Activated CD8-positive, alpha-beta memory T cell treated with anti-CD3 and anti-CD28 coated beads for 24 hours (primary cell): ENCODE results near the gene LPCAT1.
"Not testable (repeated sequence)": the region's sequence is repeated elsewhere in the genome, so short reads cannot be mapped to it uniquely, and the experiment has no call there.

Experiments
- DNase-seq: peaks from one replicate; pipeline ENCODE4 v3.0.0-alpha.2; 2020

Gene LPCAT1

DNA sequence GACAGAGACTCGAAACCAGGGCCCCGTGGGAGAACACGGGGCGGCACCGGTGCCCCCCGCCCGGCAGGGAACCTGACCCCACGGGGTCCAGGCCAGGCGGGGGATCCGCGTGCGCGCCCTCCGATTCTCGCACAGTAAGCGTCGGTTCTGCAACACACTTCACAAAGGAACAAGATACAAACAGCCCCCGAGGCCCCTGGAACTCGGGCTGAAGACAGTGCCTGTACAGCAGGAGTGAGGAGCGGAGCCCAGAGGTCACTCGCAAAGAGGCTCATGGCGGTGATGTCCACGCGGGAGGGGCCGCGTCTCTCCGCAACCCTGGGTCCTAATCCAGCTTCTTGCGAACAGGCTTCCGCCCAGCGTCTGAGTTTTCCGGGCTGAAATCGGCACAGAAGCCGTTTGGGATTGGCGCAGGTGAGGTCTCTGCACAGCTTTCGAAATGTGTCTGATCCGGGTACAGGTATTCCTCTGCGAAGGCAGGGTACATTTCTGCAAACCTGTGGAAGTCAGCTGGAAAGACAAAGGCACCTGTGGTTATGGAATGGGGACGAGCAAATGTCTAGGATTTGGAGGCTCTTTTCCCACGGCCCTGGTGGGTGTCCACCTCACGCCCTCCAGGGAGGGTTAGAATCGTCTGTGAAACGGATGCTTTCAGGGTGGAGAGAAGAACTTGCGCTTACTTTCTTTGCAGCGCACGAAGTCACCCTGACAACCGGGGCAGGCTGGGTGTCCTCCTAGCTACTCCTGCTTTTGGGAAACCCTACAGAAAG, 60.2 kb downstream of the LPCAT1 start:
- DNase-seq = no peak

DNA sequence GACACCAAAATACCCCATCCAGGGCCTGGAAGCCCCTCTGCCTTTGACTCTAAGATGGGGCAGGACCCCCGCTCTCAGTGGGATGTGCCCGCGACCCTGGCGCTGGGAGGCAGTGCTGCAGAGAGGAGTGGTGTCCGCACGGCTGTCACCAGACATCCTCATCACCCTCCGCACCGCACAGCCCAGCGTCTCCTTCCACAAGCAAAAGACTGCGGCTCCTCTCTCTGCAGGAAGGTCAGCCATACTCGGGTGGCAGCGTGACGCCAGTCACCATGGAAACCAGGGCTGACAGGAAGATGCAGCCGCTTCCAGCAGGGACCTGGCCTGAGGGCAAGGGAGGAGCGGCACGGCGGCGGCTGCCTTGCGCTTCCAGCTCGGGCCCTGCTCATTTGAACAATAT, 61.4 kb downstream of the LPCAT1 start:
- no peak for DNase-seq

DNA sequence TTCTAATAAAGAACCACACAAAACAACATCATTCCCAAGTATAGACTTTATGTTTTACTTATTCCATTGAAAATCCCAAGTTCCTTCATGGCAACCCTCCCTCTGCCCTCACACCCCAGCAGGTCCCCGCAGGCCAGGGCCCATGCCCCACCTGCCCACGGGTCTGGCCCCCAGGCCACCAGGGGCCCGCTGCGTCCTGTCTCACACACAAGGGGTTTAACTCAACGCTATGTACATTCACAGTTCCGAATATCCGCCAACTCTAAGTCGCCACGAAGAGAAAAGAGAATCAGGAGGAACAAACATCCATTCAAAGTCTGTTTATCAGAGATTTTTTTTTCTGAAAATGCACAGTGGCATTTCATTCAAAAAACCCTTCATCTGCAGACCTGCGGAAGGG, 62.4 kb downstream of the LPCAT1 start:
- DNase-seq = no peak

DNA sequence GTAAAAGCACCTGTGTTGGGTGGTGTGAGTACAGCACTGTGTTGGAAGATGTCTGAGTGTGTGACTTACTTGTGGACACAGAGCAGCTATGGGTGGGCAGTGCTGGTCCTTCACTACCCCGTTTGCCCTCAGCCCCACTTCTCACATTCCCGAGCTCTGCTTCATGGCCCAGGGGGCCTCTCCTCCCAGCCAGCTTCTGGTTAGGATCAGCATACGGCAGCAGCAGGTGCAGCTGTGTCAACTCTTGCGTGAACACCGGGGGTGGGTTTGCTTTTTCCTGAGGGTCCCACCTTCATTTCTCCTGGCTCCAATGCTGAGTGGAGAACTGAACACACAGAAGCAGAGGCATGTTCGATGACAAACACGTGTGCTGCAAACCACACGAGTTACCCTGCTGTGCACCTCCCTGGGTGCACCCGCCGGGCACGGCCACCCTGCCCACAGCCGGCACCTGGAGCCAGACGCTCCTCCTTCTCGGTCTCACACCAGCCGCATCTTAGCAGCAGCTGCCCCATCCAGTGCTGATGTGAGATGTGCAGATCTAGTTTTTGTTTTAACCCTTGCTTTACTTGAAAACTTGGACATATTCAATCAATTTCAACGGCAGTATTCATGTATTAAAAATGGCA, 63.6 kb downstream of the LPCAT1 start:
- no peak for DNase-seq

DNA sequence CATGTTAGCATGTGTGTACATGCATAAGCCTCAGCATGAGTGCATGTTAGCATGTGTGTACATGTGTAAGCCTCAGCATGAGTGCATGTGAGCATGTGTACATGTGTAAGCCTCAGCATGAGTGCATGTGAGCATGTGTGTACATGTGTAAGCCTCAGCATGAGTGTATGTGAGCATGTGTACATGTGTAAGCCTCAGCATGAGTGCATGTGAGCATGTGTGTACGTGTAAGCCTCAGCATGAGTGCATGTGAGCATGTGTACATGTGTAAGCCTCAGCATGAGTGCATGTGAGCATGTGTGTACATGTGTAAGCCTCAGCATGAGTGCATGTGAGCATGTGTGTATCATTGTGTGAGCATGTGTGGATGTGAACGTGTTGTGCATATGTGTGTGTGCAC, 64.3 kb downstream of the LPCAT1 start:
- DNase-seq = not testable (repeated sequence)

DNA sequence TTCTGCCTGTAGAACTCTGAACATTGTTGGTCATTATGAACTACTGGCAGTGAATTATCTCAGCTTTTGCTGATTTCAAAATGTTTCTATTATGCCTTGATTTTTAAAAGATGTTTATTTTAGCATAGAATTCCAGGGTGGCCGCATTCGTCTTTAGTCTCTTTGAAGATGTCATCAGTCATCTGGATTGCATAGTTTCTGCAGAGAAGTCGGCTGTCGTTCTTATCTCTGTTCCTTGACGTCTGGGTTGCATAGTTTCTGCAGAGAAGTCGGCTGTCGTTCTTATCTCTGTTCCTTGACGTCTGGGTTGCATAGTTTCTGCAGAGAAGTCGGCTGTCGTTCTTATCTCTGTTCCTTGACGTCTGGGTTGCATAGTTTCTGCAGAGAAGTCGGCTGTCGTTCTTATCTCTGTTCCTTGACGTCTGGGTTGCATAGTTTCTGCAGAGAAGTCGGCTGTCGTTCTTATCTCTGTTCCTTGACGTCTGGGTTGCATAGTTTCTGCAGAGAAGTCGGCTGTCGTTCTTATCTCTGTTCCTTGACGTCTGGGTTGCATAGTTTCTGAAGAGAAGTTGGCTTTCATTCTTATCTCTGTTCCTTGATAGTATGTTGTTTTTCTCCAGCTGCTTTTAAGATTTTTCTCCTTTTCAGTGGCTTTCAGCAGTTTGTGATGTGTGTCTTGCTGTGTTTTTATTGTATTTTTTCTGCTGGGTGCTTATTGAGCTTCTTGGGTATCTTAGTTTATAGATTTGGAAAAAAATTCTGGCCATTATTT, 67.5 kb downstream of the LPCAT1 start:
- not testable (repeated sequence) for DNase-seq

DNA sequence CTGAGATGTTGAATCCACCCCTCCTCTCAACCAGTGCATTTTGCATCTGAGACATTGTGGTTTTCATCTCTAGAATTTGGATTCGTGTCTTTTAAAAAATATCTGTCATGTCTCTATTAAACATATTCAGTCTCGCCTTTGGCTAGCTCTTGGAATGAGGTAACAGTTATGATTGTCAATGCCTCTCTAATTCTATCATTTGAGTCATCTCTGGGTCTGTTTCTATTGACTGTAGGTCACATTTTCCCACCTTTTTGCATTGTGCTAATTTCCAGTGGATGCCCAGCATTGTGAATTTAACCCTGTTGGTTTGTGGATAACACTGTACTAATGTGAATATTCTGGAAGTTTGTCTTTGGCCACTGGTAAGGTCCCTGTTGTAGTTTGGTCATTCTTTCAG, 70.1 kb downstream of the LPCAT1 start:
- DNase-seq = no peak

DNA sequence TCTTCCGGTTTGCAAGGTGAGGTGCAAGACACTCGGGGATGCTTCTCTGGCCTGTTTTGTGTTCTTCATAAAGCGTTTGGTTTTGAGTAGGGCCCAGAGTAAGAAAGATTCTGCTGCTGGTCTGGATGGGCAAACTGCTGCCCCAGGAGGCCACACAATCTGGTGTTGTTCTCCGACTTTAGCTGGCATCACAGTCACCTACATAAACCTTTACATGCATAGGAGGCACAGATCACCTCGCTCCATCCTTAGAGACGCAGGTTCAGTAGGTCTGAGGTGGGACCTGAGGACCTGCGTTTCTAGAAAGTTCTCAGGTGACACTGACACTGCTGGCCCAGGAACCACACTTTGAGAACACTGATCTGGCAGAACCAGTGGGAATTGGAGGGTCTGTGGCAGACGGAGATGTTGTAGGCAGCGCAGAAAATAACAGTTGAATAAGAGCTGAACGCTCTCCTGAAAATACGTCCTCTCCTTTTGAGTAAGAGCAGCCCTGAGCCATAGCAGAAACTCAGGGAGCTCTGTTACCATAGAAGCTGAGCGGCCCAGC, 74.6 kb downstream of the LPCAT1 start:
- DNase-seq = peak; percentile 57

DNA sequence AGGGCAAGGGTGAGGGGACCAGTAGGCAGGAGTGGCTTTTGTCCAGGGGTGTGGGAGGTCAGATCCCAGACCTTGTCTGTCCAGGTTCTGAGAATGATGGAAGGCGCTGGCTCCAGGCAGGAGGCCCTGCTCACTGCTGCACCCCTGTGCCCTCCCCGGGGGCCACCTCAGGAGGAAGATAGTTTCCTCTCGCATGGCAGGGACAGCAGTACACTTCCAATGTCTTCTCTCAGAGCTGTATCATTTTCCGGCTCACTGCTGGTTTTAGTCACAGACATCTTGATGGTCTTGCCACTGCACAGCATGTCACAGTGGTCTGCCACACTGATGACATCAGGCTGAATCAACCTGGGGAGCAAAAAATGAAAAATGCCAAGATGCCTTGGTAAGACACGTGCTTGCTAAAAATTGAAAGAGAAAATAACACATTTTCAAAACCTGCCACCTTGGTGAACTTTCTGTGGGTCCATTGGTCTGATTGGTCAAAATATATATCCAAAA, 75.2 kb downstream of the LPCAT1 start:
- peak; percentile 67 for DNase-seq

DNA sequence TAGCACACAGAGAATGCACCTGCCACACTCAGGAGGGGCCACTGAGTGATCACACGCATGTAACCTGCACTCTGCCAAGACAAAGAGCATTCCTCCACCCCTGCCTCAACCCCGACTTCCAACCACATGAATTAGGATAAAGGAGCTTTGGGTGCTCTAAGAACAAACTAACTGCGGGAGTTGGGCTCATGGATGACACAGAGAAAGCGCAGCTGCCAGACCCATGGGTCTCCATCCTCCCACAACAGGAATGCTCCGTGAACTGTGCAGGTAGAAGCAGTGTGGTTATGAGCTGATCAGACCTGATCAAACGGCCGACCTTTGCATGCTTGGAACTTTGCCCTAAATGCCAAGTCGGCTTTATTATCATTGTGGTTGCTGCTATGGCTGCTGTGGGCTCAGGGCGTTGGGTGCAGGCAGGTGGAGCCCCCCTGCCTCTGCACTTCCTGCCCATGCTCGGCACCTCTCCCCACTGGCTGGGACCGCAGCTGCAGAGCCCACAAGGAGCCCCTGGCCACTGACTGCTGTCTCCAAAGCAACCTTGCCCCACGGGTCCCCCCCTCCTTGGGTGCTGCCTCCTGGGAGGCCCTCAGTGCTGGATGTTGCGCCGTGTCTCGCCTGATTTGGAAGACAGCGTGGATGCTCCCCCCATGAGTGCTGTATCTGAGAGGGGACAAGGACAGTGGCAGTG, 75.9 kb downstream of the LPCAT1 start:
- DNase-seq = peak; percentile 72

DNA sequence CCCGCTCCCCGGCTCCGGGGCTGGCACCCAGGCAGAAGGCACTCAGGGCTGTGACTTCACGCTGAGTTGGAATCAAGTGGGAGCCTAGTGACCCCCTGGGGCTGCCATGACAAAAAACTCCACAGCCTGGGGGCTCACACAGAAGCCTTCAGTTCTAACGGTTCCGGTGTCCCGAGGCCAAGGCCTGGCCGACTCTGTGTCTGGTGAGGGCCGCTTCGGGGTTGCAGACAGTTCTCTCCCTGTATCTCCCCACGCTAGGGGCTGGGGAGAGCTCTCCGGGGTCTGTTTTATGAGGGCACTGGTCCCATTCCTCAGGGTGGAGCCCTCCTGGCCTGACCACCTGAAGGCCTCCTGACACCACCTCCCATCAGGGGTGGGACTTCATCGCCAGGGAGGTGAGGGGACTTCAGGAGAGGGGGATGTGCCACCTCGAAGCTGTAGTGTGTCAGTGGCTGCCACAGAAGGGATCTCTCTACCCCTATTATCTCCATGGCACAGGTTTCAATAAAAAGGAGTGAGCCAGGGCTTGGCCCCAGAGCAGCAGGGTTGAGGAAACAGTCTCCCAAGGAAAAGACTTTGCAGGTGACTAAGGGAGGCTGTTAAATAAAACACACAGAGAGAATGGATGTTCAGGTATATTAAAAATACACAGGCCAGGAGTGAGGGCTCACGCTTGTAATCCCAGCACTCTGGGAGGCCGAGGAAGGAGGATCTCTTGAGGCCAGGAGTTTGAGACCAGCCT, 77.0 kb downstream of the LPCAT1 start:
- peak; percentile 60 for DNase-seq

DNA sequence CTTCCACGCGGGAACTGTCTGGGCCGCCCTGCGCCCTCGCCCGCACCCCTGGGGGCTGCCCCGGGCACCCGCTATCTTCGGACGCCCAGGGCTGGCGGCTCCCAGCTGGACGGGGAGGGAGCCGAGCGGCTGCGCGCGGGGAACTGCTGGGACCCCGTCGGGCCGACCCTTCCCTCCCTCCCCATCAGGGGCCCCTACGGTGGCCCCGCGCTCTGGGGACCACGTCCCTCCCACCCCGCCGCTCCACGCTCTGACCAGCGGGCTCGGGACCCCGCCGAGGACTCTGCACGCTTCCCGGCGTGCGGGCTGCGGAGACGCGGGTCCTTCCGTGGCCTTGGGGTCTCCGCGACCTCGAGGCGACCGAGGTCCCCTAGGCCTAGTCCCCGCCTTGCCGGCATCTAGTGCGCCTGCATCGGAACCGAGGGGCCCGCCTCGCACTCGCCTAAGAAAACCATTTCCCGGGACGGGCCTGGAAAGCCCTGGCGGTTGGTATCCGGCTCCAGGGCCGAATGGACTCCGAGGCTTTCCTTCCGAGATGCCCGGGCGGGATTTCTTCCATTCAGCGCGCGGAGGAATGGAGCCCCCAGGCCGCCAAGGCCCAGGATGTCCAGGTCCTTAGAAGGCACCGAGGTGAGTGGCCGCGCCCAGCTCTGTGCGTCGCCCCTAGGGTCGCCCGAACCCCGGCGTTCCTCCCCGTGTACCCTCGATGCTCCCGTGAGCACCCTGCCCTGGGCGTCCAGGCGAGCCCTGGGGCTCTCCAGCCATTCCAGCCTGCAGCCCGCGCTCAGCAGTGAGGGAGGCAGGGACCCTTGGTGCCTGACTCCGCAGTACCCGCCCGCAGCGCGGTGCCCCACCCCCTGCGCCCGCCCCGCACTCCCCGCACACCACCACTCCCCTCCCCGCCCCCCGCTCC, 77.8 kb downstream of the LPCAT1 start:
- DNase-seq = peak; percentile 58

DNA sequence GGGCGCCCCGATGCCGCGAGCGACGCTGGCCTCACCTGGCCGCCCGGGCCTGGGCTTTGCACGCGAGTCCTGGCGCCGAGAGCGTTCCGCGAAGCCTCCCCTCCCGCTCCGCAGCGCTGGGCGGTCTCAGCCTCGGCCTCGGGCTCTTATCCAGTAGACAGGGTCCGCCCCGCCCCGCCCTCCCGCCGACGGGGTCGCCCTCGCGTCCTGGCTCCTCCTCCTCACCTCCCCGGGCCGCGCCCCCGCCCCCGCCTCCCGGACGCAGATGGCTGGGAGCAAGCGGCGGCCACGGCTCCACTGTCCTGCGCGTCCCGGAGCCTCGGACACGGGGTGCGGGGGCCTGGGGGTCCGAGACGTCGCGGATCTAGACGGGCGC, 78.5 kb downstream of the LPCAT1 start, which contains the start of gene SLC6A3:
SLC6A3 (minus strand) TSS at position 128 of the 376 bp plus-strand sequence. CDS start 2,243 bp downstream, outside the sequence.
- DNase-seq = peak; percentile 83

DNA sequence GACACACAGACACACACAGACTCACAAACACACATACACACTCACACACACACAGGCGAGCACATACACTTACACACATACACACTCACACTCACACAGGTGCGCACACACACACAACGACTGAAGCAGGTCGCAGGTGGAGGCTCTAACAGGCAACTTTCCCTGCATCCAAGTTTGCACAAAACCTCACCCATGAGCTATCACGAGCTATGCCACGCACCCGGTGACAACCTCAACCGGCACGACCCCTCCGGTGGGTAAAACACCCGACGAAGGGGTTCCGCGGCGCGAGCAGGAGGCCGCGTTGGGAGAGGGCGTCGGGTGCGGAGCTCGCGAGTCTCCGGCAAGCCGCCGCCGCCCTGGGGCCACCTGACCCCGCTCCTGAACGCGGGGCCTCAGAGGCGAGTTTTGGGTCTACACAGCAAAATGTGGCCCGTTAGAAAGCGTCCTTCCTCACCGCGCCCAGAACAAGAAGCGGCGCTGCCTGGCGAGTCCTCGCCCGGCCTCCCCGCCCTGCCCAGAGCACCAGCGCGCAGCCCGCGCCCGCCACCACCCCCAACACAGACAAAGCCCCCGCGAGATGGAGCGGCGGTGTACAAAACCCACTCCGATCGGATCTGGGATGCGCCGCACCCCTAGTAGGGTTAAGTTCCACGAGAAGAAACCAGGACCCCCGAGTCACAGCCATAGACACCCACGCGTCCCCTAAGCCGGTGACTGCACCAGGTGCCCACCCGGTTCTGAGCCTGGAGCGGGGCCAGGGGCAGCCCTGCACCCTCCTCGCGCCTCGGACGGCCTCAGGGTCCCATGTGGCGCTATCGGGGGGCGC, 79.2 kb downstream of the LPCAT1 start:
- peak; percentile 66 for DNase-seq

DNA sequence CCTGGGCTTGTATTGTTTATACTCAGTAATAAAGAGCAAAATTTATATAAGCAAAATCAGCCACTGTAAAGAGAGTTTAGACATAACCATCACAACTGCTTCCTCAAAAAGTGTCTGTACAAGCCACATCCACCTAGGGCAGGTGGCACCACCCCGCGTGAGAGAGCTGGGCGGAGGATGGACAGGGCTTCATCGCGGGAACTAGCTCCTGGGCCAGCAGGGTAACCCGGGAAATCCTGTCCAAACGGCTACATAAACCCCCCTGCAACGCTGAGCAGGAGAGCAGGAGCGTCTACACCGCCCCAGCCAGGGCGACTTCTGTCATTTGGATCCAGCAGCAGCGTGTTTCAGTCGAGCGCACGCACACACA, 79.8 kb downstream of the LPCAT1 start:
- DNase-seq = no peak

DNA sequence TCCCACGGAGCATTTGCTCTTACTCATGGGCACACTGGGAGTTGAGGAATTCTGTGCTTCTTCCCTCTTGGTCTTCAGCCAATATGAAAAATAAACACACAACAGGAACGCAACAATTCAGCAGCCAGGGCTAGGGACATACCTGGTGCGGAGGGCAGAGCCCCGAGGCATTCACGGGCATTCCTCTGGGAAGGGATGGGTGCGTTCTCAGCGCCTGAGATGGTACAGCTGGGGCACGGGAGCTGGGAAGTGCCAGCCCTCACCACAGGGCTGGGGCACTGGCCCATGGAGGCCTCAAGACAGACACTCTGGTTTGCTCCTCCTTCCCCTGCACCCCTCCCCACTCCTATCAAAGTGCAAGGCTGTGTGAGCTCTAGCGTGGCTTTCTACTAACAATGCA, 80.6 kb downstream of the LPCAT1 start:
- no peak for DNase-seq

DNA sequence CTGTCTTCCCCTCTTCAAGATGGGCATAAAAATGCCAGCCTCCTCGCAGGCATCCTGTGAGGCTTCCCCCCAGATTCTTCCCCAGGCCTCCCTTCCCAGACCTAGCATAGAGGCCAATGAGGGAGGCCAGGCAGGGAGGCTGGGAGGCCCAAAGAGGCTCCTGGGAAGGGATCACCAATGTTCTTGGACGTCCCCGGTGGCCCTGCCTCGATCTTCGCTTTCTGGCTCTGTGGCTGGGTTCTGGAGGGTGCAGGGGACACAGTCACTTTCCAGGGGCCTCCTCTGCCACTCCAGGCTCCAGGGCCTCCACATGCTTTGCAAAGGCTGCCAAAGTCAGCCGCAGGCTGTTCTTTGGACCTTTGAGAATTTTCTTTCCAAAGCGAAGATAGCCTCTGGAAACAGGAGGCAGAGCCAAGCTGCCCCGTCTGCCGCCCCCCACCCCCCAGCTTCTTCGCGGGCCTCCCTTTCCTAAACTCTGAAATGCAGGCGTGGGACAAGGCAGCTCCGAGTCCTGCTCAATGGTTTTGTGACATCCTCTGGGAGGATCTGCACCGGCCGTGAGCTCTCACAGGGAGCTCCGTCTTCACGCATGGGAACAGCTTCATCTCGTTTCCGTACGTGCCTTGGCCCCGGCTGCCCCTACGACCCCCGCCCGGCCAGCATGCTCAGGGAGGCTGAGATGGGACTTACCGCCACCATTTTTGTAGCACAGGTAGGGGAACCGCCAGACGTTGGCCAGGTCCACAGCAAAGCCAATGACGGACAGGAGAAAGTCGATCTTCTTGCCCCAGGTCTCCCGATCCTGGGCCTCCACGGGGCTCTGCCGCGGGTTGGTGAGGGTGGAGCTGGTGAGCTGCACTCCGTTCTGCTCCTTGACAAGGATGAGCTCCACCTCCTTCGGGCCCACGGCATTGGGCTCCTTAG, 81.3 kb downstream of the LPCAT1 start:
- DNase-seq = peak; percentile 54

DNA sequence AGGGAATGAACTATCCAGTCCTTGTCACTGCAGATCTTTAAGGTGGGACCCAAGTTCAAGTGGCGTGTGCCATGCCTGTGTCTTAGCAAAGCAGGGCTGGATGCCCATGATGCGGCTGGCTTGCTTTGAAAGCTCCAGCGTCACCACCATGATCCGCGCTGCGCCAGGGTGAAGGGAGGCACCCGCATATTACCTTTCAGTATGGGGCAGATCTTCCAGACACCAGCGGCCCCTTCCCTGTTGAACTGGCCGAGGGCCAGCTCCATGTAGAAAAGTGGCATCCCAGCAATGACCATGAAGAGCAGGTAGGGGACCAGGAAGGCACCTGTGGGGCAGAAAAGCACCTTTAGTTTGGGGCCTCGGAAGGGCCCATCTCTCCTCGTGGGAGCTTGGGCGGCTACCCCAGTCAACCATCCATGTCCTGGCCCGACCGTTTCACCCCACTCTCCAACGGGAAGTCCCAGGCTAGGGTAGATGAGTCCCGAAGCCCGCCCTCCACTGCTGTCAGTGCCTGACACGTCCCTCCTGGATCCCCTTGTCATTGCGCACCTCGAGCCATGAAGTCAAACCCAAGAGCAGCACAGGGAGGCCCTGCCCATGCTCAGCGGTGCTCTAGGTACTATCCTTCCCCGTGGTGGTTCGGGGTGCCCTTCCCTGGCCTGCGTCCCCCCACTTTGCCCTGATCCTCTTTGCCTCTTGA, 82.4 kb downstream of the LPCAT1 start:
- DNase-seq = peak; percentile 50
